ENCODE results near the gene ZNF804B.

- TF ChIP-seq CTCF (IDR thresholded peaks at IDR 0.05; ENCODE audit: low read depth, low read length) (no peak), EZH2phosphoT487 (IDR thresholded peaks at IDR 0.05; ENCODE audit: low read depth) (no peak)
Measured at GRCh38 chr7:88842201-88842600, 82.7 kb downstream of the ZNF804B start.

Measured in OCI-LY3 (cell line).